ENCODE data around the gene LYL1.

Gene LYL1

DNA sequence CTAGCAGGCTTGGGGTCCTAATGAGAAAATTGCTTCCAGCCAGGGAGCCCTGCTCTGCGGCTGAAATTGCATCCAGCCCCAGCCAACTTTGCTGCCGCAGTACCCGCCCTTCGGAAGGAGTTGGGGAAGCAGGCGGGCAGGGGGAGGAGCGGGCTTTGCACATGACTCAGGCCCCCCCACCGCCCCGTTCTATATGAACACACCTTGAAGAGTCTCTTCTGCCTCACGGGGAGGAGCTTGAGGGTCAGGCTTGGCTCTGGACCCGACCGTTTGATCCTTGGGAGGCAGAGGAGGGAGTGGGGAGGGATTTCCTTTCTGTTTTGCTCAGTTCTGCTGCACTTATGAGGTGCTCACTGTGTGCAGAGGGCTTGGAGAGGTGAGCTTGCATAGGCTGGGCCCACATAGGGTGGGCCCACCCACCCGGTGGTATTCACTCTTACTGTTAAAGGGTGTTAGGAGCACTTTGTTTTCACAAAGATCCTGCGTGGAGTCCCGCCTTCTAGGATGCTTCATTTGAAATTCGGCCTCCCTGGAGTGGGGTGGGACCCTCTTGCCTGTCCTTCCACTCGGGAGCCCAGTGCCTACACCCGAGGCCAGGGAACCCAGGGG, 46.5 kb downstream of the LYL1 start:
- no peak for DNase-seq (ENCODE audit: low read depth in 2 of 2)

DNA sequence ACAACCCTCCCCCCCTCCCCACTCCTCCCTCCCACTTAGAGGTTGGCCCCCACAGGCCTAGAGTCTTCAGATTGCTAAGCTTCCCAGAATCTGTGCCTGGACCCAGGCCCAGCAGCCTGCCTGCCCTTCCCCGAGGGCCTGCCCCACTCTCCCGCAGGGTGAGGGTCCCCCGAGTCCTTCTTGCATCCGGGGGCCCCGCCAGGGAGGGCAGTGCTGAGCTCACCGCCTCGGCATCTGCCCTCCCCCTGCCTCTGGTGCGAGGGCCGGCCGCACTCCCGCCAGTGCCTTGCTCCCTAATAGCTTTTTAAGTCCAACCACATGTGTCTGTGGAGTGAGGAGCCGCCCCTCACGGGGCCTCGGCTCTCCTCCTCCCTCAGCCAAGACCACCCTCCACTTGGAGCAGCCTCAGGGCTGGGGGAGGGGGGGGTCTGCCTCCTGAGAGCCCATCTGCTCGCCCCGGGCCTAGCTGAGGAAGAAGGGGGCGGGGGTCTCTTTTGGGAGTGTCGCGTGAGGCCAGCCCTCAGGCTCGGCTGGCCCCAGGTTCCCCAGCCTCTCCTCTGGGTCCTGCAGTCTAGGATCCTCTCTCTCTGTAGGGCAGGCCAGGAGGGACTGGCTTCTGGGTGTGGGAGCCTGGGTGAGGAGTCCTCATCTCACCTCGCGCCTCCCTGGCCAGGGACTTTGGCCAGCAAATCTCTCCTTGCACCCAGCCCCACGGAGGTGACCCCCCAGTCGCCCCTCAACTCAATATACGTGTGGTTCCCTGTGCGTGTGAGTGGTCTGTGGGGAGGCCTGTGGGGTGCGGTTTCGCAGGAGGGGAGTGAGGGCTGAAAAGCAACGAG, 47.2 kb downstream of the LYL1 start:
- no peak for DNase-seq (ENCODE audit: low read depth in 2 of 2)

DNA sequence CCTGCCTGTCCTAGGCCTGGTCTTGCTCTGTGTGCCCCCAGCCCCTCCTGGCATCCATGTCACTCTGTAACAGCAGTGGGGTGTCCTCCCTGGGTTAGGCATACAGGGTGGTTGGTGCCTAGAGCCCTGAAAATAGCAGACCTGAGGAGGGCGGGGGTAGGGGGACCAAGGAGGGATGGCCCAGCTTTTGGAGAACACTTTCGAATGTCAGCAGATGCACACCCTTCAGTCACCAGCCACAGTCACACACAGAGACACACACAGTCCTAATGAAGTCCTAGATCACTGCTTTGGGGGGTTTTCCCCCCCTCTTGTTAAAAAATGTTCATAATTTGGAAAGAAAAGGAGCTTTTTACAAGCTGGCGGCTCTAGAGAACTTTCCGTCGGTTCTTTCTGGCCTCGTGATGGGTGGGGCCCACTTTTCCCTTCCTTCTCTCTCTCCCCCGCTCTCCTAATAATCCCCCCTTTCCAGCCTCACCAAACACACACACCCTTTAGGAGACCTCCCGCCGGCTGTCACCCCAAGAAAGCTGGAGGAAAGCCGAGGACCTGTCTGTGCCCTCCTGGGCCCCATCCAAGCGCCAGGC, 47.9 kb downstream of the LYL1 start:
- DNase-seq (ENCODE audit: low read depth in 2 of 2), result no peak

DNA sequence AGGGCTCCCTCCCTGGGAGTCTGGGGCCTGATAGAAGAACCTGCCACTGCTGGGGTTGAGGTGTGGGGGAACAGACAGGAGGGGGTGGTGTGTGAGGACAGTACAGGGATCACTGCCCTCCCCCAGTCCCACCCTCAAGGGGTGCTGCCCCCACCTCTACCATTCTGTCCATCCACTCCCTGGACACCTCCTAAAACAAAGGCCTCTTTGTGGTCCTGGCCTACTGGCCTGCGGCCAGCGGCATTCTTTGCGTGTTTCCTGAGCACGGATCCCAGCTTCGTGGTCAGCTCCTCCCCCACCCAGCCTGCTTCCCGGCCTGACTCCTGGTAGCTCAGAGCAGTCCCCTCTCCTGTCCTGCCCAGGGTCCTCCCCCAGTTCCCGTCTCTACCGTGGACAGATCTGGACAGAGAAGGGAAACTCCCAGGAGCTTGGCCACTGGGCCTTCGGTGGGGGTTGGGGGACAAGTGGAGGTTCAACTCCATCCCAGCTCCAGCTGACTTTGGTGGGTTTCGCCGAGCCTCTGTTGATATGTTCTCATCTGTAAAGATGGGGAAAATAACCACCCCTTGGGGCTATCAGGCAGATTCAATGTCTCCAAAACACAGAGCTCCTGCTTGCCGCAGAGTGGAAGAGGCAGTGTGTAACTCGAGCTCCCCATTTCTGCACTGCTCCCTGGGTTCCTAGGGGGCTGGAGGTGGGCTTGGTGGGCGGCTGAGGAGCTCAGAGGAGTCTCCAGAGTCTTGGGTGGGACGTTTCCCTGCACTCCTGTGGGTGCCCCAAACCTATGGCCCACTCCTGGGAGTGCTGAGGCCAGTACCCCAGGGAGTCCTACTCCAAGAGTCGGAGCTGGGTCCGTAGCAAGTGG, 48.7 kb downstream of the LYL1 start:
- no peak for DNase-seq (ENCODE audit: low read depth in 2 of 2)

DNA sequence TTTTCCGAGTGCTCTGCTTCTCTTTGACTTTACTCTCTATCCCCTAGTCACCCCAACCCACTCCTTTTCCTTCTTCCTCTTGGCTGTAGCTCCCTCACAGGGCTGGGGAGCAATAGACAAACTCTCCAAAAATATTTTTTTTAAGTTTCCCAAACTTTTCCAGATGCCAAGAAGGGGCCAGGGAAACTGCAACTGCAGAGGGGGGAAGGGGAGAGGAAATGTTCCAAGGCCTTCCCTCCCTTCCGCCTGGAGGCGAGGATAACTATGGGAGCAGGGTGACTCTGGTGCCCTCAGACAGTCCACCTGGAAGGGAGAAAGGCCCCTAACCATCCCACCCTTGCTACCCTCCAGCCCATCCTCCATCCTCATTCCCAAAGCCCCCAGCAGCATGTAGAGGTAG, 49.4 kb downstream of the LYL1 start:
- DNase-seq (ENCODE audit: low read depth in 2 of 2), result no peak

DNA sequence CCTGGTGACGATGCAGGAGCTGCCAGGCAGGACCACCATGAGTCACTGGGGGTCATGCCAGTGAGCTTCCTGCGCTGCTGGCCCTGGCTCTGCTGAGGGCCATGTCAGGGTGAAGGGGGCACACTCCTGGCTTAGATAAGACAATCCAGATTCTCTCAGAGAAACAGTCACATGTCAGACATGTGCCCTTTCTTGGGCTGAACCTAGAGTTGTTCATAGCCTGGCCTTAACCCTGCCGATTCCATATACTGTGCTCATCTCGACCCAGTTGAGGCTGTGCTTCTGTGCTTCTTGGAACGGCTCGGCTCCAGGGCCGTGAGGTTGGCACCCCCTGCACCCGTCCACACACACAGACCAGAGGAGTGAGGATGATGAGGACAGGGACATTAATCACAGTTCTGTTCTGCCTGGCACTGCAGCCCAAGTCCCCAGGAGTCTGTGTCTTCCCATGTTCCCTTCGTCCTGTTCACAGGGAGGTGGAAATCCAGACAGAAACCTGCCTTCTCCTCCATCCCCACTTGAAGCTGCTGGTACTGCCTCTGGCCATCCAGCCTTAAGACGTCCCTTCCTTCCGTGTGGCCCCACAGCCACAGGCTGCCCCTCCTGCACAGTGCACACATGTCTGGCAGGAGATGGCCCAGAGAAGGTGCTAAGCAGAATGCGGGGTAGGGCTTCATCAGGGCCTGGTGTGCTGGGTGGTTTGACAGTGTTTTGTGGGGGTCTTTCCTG, 50.0 kb downstream of the LYL1 start:
- DNase-seq (ENCODE audit: low read depth in 2 of 2), result no peak

DNA sequence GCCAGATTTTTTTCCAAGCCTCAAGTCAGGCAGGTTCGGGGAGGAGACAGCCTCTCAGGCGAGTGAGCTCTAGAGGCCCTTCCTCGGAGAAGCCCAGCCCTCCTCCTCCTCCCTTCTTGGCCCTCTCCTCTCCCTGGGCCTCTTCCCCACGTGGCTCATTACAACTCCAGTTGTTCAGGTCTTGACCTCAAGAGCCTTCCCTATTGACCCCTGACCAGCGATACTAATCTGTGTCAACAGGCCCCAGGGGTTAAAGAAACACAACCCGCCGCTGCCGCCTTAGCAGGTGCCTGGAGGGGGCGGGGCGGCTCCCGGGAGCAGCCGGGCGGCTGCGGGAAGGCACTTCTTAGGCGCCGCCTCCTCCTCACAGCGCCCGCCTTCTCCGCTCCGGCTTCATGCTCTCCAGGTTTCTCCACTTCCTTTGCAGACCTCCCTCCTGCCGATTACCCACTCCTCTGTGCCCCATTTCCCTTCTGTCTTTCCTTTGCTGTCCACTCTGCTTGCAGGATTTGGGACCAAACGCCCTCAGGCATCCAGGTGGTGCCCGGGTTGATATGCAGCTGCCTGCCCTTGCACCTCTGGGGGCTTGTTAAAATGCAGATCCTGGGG, 51.0 kb downstream of the LYL1 start:
- peak; percentile 14 to 30 for DNase-seq (ENCODE audit: low read depth in 2 of 2)

DNA sequence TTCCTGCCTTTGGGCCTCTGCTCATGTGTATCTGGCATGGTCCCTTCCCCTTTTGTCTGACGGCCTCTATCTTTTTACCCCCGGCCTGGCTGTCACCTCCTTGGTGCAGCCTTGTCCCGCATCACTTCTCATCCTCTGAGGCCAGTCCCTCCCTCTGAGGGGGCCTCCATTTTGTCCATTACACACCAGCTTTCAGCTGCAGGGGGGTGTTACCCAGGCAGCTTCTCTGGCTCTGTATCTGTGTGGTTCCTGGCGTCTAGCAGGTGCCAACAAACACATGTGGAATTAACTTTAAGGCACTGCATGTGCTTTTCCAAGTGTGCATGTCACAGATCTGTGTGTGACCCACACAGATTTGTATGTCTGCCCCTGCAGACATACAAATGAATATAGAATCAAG, 52.4 kb downstream of the LYL1 start:
- DNase-seq (ENCODE audit: low read depth in 2 of 2), result no peak

Data from activated CD4-positive, alpha-beta T cell treated with anti-CD3 and anti-CD28 coated beads for 24 hours (primary cell).